ENCODE data around the gene ARHGAP18.

The ARHGAP18 gene

GRCh38 chr6:129691709-129692108 is 18.3 kb downstream of the ARHGAP18 start:
- peak overlapping the region; percentile 17 for H3K9ac ChIP-seq (ENCODE audit: low read depth, low read length, poor library complexity, severe bottlenecking)

GRCh38 chr6:129691043-129691640 is 18.8 kb downstream of the ARHGAP18 start:
- H3K4me1 ChIP-seq (ENCODE audit: insufficient read depth, low read length, poor library complexity, severe bottlenecking): peaks cover 83% of the 10 kb centered on the region

More at GRCh38 chr6:129691709-129692108, 18.3 kb downstream of the ARHGAP18 start:
- TF ChIP-seq CTCF (conservative IDR thresholded peaks at IDR 0.05; ENCODE audit: low read length) (no peak), EZH2phosphoT487 (IDR thresholded peaks at IDR 0.05; ENCODE audit: borderline replicate concordance) (no peak)
- H3K4me1 ChIP-seq (ENCODE audit: insufficient read depth, low read length, poor library complexity, severe bottlenecking): peaks cover 83% of the 10 kb centered on the region
- no peaks in the 10 kb centered on the region; the same call in 1 of the 2 replicates for H3F3A ChIP-seq (ENCODE audit: low read depth)
- H3K36me3 ChIP-seq (ENCODE audit: insufficient read depth, low read length): no peaks in the 10 kb centered on the region
- H3K27me3 ChIP-seq (ENCODE audit: insufficient read depth, low read length, poor library complexity, severe bottlenecking): no peaks in the 10 kb centered on the region
- no peaks in the 10 kb centered on the region for H3K9me2 ChIP-seq (replicated peaks; ENCODE audit: low read depth, low read length)
- no peak overlapping the region for H2AFZ ChIP-seq (ENCODE audit: low read length)
- H3K79me2 ChIP-seq (ENCODE audit: insufficient read depth, low read length): peaks cover 50% of the 10 kb centered on the region
- H3K4me2 ChIP-seq (ENCODE audit: low read depth, low read length, poor library complexity, severe bottlenecking): peak overlapping the region; percentile 40
- no peaks in the 10 kb centered on the region for H3K9me3 ChIP-seq (ENCODE audit: insufficient read depth, low read depth, low read length)
- no peaks in the 10 kb centered on the region for H4K20me1 ChIP-seq (ENCODE audit: insufficient read depth, low read length, poor library complexity, severe bottlenecking)
- H3K4me3 ChIP-seq (ENCODE audit: low read length, poor library complexity, severe bottlenecking): no peak overlapping the region

GRCh38 chr6:129686941-129687627 is 22.9 kb downstream of the ARHGAP18 start:
- no peaks in the 10 kb centered on the region for H3K27me3 ChIP-seq (ENCODE audit: insufficient read depth, low read length, poor library complexity, severe bottlenecking)
- peaks cover 14% of the 10 kb centered on the region for H3F3A ChIP-seq (ENCODE audit: low read depth)
- H3K9ac ChIP-seq (ENCODE audit: low read depth, low read length, poor library complexity, severe bottlenecking): peak overlapping the region; percentile 29
- H3K4me3 ChIP-seq (ENCODE audit: low read length, poor library complexity, severe bottlenecking): peak overlapping the region; percentile 38
- no peaks in the 10 kb centered on the region for H4K20me1 ChIP-seq (ENCODE audit: insufficient read depth, low read length, poor library complexity, severe bottlenecking)
- no peaks in the 10 kb centered on the region for H3K9me2 ChIP-seq (replicated peaks; ENCODE audit: low read depth, low read length)
- TF ChIP-seq EZH2phosphoT487 (IDR thresholded peaks at IDR 0.05; ENCODE audit: borderline replicate concordance) (no peak), CTCF (conservative IDR thresholded peaks at IDR 0.05; ENCODE audit: low read length) (no peak)
- H3K79me2 ChIP-seq (ENCODE audit: insufficient read depth, low read length): peaks cover 54% of the 10 kb centered on the region
- H3K9me3 ChIP-seq (ENCODE audit: insufficient read depth, low read depth, low read length): no peaks in the 10 kb centered on the region
- H3K36me3 ChIP-seq (ENCODE audit: insufficient read depth, low read length): no peaks in the 10 kb centered on the region
- H2AFZ ChIP-seq (ENCODE audit: low read length): no peak overlapping the region
- H3K4me1 ChIP-seq (ENCODE audit: insufficient read depth, low read length, poor library complexity, severe bottlenecking): peaks cover 78% of the 10 kb centered on the region
- peak overlapping the region; percentile 60 for H3K4me2 ChIP-seq (ENCODE audit: low read depth, low read length, poor library complexity, severe bottlenecking)

More at GRCh38 chr6:129691043-129691640, 18.8 kb downstream of the ARHGAP18 start:
- no peaks in the 10 kb centered on the region for H3K36me3 ChIP-seq (ENCODE audit: insufficient read depth, low read length)
- no peak overlapping the region for H3K4me3 ChIP-seq (ENCODE audit: low read length, poor library complexity, severe bottlenecking)
- no peaks in the 10 kb centered on the region for H3K27me3 ChIP-seq (ENCODE audit: insufficient read depth, low read length, poor library complexity, severe bottlenecking)
- H4K20me1 ChIP-seq (ENCODE audit: insufficient read depth, low read length, poor library complexity, severe bottlenecking): no peaks in the 10 kb centered on the region
- no peak overlapping the region for H2AFZ ChIP-seq (ENCODE audit: low read length)
- peak overlapping the region; percentile 40 for H3K4me2 ChIP-seq (ENCODE audit: low read depth, low read length, poor library complexity, severe bottlenecking)
- no peaks in the 10 kb centered on the region for H3K9me3 ChIP-seq (ENCODE audit: insufficient read depth, low read depth, low read length)
- TF ChIP-seq EZH2phosphoT487 (IDR thresholded peaks at IDR 0.05; ENCODE audit: borderline replicate concordance): no peak
- TF ChIP-seq CTCF (conservative IDR thresholded peaks at IDR 0.05; ENCODE audit: low read length): no peak
- no peaks in the 10 kb centered on the region; the same call in 1 of the 2 replicates for H3F3A ChIP-seq (ENCODE audit: low read depth)
- H3K79me2 ChIP-seq (ENCODE audit: insufficient read depth, low read length): peaks cover 54% of the 10 kb centered on the region
- H3K9me2 ChIP-seq (replicated peaks; ENCODE audit: low read depth, low read length): no peaks in the 10 kb centered on the region
- no peak overlapping the region for H3K9ac ChIP-seq (ENCODE audit: low read depth, low read length, poor library complexity, severe bottlenecking)
